Medulla oblongata (tissue), 1 donor: ENCODE measurements around the gene NSUN7.
"Not testable (repeated sequence)": the region's sequence is repeated elsewhere in the genome, so short reads cannot be mapped to it uniquely, and the experiment has no call there.

Experiments
- DNase-seq: peaks from one replicate; pipeline ENCODE4 v3.0.0-alpha.2; 2015; ENCODE audit errors: extremely low spot score

The NSUN7 gene

GRCh38 chr4:40749717-40750460, at the start of gene NSUN7:
Gene NSUN7 (plus strand): TSS chr4:40749955. CDS start chr4:40750694, 739 bp downstream.
- no peak for DNase-seq

- DNase-seq: no peak
Measured at GRCh38 chr4:40702137-40702799, 47.5 kb upstream of the NSUN7 start.

- DNase-seq: no peak
Measured at GRCh38 chr4:40702800-40703151, 47.0 kb upstream of the NSUN7 start.

- DNase-seq: no peak
Measured at GRCh38 chr4:40704073-40704472, 45.7 kb upstream of the NSUN7 start.

GRCh38 chr4:40710484-40711254, 39.1 kb upstream of the NSUN7 start:
- peak; percentile 18 for DNase-seq

- not testable (repeated sequence) for DNase-seq
Measured at GRCh38 chr4:40713001-40713400, 36.8 kb upstream of the NSUN7 start.

- DNase-seq: no peak
Measured at GRCh38 chr4:40713798-40714197, 36.0 kb upstream of the NSUN7 start.

- no peak for DNase-seq
Measured at GRCh38 chr4:40718586-40718985, 31.2 kb upstream of the NSUN7 start.

- peak; percentile 52 for DNase-seq
Measured at GRCh38 chr4:40719008-40719623, 30.6 kb upstream of the NSUN7 start.

- no peak for DNase-seq
Measured at GRCh38 chr4:40720351-40720750, 29.4 kb upstream of the NSUN7 start.

GRCh38 chr4:40720916-40721315, 28.8 kb upstream of the NSUN7 start:
- DNase-seq: no peak

- DNase-seq: no peak
Measured at GRCh38 chr4:40721730-40722171, 28.0 kb upstream of the NSUN7 start.

- peak; percentile 66 for DNase-seq
Measured at GRCh38 chr4:40722576-40723161, 27.1 kb upstream of the NSUN7 start.

- no peak for DNase-seq
Measured at GRCh38 chr4:40723728-40724127, 26.0 kb upstream of the NSUN7 start.

GRCh38 chr4:40728333-40728732, 21.4 kb upstream of the NSUN7 start:
- DNase-seq: no peak

GRCh38 chr4:40729555-40729954, 20.2 kb upstream of the NSUN7 start:
- DNase-seq: no peak

- no peak for DNase-seq
Measured at GRCh38 chr4:40730091-40730679, 19.6 kb upstream of the NSUN7 start.

GRCh38 chr4:40731361-40731760, 18.4 kb upstream of the NSUN7 start:
- DNase-seq: no peak

GRCh38 chr4:40731792-40732245, 17.9 kb upstream of the NSUN7 start:
- peak; percentile 71 for DNase-seq

GRCh38 chr4:40733752-40734151, 16.0 kb upstream of the NSUN7 start:
- DNase-seq: no peak

GRCh38 chr4:40734497-40734896, 15.3 kb upstream of the NSUN7 start:
- DNase-seq: no peak
